ENCODE results near the gene MITF. TPM values are rescaled to one million over a fixed set of nuclear protein-coding genes. Genes with fewer than 3 reads are reported as not detected.

Gene MITF
- total RNA-seq, 1 experiment from 2014 or later: 1.9 TPM

DNA sequence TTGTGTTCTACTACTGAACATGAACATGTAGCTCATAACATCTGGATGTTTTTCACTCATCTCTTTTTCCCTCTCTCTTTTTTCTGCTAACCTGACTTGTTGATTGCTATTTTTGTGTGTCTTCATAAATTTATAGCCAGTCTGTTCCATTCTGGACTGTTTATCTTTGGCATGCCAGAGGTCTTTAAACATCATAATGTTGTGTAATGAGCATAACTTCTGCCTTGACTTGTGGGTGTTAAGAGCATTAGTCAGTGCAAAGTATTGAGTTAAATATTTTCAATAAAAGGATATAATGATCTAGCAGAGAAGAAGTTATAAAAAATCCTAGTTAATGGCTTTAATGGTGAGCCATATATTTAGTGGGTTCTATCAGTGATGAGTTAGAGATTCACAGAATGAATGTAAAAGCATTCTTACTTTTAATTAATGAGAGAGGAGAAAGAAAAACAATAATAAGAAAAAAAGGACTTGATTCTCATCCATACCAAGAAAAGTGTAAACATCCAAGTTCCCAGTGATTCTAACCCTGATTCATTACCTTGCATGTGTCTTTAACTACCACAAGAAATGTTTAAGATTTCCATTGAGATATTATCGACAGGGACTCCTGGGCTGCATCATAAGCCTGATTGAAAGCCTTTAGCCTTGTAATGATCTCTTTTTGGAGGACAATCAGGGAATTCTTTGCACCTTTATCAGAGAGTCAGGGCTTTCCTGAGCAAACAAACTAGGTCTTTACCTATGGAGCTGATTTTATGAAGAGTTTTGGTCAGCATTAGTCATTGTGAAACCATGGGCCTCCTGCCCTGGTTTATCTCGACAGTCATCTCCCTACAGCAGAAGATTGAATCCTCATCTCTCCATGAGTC lies 22.9 kb downstream of the MITF start:
- H3K9ac ChIP-seq (ENCODE audit: low read length): no peak overlapping the region
- H2AFZ ChIP-seq (ENCODE audit: low read depth, low read length, poor library complexity, severe bottlenecking): no peak overlapping the region
- no peaks in the 10 kb centered on the region for H3K36me3 ChIP-seq (ENCODE audit: control insufficient read depth in 1 of 2, insufficient read depth in 2 of 2, low read length in 2 of 2)
- no TSS peak for BruUV-seq (replicated peaks)
- ATAC-seq (no peak), DNase-seq (ENCODE audit: low read depth, low spot score) (no peak)
- POLR2A ChIA-PET: no interaction called here
- H3K27ac ChIP-seq (ENCODE audit: low read depth, low read length): no peak overlapping the region
- no peaks in the 10 kb centered on the region for H3K27me3 ChIP-seq (ENCODE audit: insufficient read depth, low read length)
- no peak overlapping the region for H3K4me2 ChIP-seq (ENCODE audit: low read length)
- intact Hi-C loops (cut with micrococcal nuclease): no loop called here
- no peaks in the 10 kb centered on the region for H3K4me1 ChIP-seq (ENCODE audit: control insufficient read depth in 1 of 2, insufficient read depth in 2 of 2, low read length in 2 of 2)
- no peaks in the 10 kb centered on the region for H3K9me2 ChIP-seq (ENCODE audit: insufficient read depth)
- H3K79me2 ChIP-seq (ENCODE audit: insufficient read depth, low read length): no peaks in the 10 kb centered on the region
- no peaks in the 10 kb centered on the region for H3K9me3 ChIP-seq (ENCODE audit: control insufficient read depth in 1 of 2, insufficient read depth in 1 of 2, low read depth in 1 of 2, low read length in 2 of 2)
- no peak overlapping the region for H3K4me3 ChIP-seq (replicated peaks in 1 of 2; ENCODE audit: low read depth in 1 of 2, low read length in 2 of 2)
- RAD21 ChIA-PET (ENCODE audit: low non-redundant PET in 1 of 2, low total read pairs in 2 of 2, uncharacterized antibody in 2 of 2, unreplicated experiment in 2 of 2): no interaction called here
- no peaks in the 10 kb centered on the region for H4K20me1 ChIP-seq (ENCODE audit: insufficient read depth)
- TF ChIP-seq SRF (IDR thresholded peaks at IDR 0.05; ENCODE audit: low read depth): no peak
- TF ChIP-seq ATF3 (IDR thresholded peaks at IDR 0.05): no peak
- TF ChIP-seq CTCF (IDR thresholded peaks at IDR 0.05 in 2 of 3, conservative IDR thresholded peaks at IDR 0.05 in 1 of 3; ENCODE audit: borderline replicate concordance in 1 of 3, insufficient read depth in 1 of 3, low read depth in 2 of 3, low read length in 2 of 3): no peak
- no peak for TF ChIP-seq RAD21 (IDR thresholded peaks at IDR 0.05; ENCODE audit: low read depth)
- no peak for TF ChIP-seq ZNF274 (IDR thresholded peaks at IDR 0.05; ENCODE audit: low read depth, low read length)
- TF ChIP-seq REST (IDR thresholded peaks at IDR 0.05; ENCODE audit: low read depth): no peak
- TF ChIP-seq EZH2phosphoT487 (IDR thresholded peaks at IDR 0.05; ENCODE audit: borderline replicate concordance): no peak
- no peak for TF ChIP-seq ZBTB33 (IDR thresholded peaks at IDR 0.05; ENCODE audit: extremely low read depth, insufficient replicate concordance, low read length)
- TF ChIP-seq CEBPB (IDR thresholded peaks at IDR 0.05; ENCODE audit: low read depth): no peak
- no peak for TF ChIP-seq FOSL1 (IDR thresholded peaks at IDR 0.05; ENCODE audit: low read depth)
- no peak for TF ChIP-seq ELF1 (IDR thresholded peaks at IDR 0.05; ENCODE audit: borderline replicate concordance, low read depth)
- TF ChIP-seq POLR2AphosphoS5 (IDR thresholded peaks at IDR 0.05; ENCODE audit: low read depth, low read length): no peak
- TF ChIP-seq CBX3 (IDR thresholded peaks at IDR 0.05; ENCODE audit: low read depth): no peak
- no peak for TF ChIP-seq POLR2A (IDR thresholded peaks at IDR 0.05; ENCODE audit: borderline replicate concordance, extremely low read depth, insufficient read depth, insufficient read length)
- TF ChIP-seq, protein P1, sequence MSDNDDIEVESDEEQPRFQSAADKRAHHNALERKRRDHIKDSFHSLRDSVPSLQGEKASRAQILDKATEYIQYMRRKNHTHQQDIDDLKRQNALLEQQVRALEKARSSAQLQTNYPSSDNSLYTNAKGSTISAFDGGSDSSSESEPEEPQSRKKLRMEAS (IDR thresholded peaks at IDR 0.05): no peak
- TF ChIP-seq YY1 (IDR thresholded peaks at IDR 0.05; ENCODE audit: extremely low read depth, insufficient replicate concordance, low read depth, low read length): no peak
- CTCF ChIA-PET: no interaction called here

All from HCT116 (cell line).